GM13977 (cell line): Measurements from ENCODE around the gene PRICKLE1.

Experiments used
- DNase-seq: peaks from one replicate; pipeline ENCODE4 v3.0.0; 2012; ENCODE audit warnings: low spot score
- in situ Hi-C: fragments of 300-500 bp; cut with MboI; formaldehyde crosslinking; loops from one replicate; pipeline ENCODE4 v1.12.0; 2022; ENCODE audit warnings: low sequenced_read_pairs, low pct_unique_long_range_greater_than_20kb, mixed read lengths, inconsistent platforms; ENCODE audit not compliant: unreplicated experiment
- TF ChIP-seq, protein P1 (sequence below): IDR thresholded peaks from 2 replicates; pipeline ENCODE4 v1.5.1; 2012; ENCODE audit warnings: mild to moderate bottlenecking, control low read depth; ENCODE audit not compliant: insufficient read depth; ENCODE audit errors: extremely low read depth, missing control alignments

Gene PRICKLE1

DNA sequence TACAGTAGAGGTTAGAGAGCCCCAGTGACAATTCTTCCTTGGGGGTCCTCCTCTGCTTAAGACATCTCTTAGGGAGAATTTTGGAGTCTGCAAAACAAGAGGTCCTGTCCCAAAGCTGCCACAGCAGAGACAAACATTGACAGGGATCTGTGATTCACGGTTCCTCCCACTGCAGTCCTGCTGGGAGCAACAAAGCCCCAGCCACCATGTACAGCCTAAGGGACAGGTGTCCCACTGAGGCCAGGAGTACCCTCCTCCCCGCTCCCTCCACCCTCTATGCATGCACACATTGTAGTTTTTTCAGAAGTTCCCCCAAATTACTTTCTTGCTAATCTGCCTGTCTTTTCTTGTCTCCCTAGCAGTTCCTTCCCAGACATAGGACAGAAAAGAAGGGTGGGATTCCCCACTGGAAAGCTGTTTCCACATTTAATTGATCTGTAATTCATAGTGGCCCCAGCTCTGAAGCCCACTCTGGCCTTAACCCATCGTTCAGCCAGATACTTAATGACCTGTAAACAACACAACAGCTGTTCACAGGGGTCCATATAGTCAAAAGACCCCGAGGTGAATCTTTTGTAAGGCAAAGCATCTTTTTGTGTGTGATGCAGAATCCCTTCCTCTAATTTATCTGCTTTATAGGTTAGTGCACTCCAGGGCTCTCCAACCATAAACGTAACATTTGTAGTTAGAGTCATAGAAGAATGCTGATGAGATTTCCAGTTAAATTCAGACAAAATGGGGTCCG lies 13.9 kb upstream of the PRICKLE1 start:
- DNase-seq, result no peak
- TF ChIP-seq, protein P1, sequence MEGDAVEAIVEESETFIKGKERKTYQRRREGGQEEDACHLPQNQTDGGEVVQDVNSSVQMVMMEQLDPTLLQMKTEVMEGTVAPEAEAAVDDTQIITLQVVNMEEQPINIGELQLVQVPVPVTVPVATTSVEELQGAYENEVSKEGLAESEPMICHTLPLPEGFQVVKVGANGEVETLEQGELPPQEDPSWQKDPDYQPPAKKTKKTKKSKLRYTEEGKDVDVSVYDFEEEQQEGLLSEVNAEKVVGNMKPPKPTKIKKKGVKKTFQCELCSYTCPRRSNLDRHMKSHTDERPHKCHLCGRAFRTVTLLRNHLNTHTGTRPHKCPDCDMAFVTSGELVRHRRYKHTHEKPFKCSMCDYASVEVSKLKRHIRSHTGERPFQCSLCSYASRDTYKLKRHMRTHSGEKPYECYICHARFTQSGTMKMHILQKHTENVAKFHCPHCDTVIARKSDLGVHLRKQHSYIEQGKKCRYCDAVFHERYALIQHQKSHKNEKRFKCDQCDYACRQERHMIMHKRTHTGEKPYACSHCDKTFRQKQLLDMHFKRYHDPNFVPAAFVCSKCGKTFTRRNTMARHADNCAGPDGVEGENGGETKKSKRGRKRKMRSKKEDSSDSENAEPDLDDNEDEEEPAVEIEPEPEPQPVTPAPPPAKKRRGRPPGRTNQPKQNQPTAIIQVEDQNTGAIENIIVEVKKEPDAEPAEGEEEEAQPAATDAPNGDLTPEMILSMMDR, result no peak
- in situ Hi-C loops, result no loop called here

GRCh38 chr12:42593874-42594273 lies 4.3 kb upstream of the PRICKLE1 start:
- TF ChIP-seq, protein P1, result no peak
- in situ Hi-C loops, result loop anchor here (25.0 kb wide), 1 partner anchor 693 kb away; no protein-coding TSS in a partner anchor
- DNase-seq, result no peak

DNA sequence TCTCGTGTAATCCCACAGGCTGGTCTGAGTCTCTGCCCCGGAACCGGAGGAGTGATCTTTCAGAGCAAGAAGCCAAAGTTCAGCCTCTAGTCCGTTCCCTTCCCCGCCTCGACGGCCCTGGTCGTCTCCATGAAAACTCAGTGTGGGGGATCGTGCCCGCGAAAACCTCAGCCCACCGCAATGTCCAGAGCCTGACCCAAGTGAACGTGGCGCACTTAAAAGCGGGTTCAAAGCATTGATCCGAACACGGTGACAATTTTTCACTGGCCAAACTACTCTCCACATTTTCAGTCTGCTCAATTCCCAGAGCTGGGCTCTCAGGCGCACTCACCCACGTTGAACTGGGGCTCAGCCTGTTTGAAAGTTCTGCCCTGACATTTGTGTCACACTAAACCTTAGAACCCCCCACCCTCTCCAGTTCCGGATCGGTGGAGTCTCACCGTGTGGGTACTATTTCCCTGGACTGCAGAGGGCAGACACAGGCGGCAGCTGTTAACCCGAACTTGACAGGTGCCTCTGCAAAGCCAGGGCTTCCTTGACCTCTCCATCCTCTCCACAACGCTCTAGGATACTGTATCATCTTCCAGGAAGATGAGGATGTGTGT lies 886 bp upstream of the PRICKLE1 start:
- in situ Hi-C loops, result loop anchor here (25.0 kb wide), 1 partner anchor 697 kb away; no protein-coding TSS in a partner anchor

DNA sequence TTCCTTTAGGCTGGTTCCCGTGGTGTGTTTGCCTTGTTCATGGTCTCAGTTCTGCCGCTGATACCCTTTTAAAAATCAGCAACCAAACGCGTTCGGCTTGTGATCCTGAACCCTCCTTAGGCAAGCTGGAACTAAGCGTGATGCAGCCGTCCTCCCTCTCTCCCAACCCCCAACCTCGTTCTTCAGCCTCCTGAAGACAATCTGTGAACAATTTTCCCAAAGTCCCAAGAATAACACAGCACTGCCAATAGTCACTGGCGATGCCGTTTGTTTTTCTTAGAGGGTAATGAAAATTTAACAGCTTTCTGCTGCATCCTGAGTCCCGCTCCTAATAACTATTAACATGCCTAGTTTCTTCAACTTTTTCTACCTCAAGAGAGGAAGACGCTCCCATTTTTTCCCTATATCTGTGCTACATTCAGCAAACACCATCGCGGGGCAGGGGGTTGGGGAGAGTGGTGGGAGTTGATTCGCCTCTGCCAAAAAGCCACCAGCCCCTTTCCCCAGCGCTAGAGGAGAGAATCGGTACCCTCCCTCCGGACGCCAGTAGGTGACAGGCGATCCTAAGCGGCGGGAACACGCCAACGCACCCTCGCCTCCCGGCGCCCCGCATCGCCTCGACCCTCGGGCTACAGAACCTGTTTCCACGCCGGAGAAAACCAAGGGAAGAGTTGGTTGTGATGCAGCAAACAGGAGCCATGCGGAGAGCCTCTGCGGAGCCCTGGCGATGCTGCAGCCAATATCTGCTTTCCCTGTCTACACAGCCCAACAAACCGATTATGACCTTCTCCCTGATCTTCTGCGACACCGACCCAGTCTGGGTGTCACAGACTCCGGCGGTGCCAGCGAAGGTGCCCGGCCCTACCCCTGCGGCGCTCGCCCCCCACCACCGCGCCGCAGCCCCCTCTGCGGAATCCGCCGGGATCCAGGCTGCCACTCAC lies 752 bp downstream of the PRICKLE1 start:
- in situ Hi-C loops, result loop anchor here (25.0 kb wide), 1 partner anchor 699 kb away; no protein-coding TSS in a partner anchor
- TF ChIP-seq, protein P1, result peak; percentile 52
- peak; percentile 27 for DNase-seq

More for the DNA sequence above, 886 bp upstream of the PRICKLE1 start:
- peak; percentile 14 for DNase-seq
- TF ChIP-seq, protein P1, result no peak

- in situ Hi-C loops, result loop anchor here (25.0 kb wide), 1 partner anchor 699 kb away; no protein-coding TSS in a partner anchor
- TF ChIP-seq, protein P1, result no peak
- DNase-seq, result no peak
Measured at GRCh38 chr12:42587601-42588523, 1.7 kb downstream of the PRICKLE1 start.

- no peak for DNase-seq
- TF ChIP-seq, protein P1, result no peak
- in situ Hi-C loops, result loop anchor here (25.0 kb wide), 1 partner anchor 701 kb away; no protein-coding TSS in a partner anchor
Measured at GRCh38 chr12:42586268-42586667, 3.3 kb downstream of the PRICKLE1 start.
